Astrocyte (in vitro differentiated cells and primary cell): ENCODE results near the gene BTBD6.

Experiments
- EZH2 ChIP-seq: IDR thresholded peaks from 2 replicates; pipeline ENCODE4 v1.6.1; 2012; ENCODE audit warnings: mild to moderate bottlenecking, low read length, inconsistent platforms; ENCODE audit not compliant: insufficient read depth
- TF ChIP-seq, protein P1 (sequence below): IDR thresholded peaks from 2 replicates; pipeline ENCODE4 v1.5.1; 2011; ENCODE audit warnings: low read depth, mild to moderate bottlenecking, inconsistent platforms, low read length, moderate library complexity; ENCODE audit not compliant: insufficient read depth

DNA sequence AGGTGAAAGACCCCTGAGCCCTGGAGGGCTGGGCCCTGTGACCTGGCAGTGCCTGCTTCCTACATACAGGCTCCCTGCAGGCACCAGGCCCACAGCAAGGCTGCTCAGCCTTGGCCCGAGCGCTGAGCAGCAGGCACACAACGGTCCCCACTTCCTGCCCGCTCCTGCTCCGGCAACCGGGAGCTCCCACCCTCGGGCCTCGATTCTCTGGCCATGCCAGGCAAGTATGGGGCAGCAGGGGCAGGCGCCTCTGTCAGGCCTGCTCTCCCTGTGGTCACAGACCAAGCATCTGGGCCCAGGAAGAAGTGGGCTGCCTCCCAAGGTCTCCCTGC is 36.6 kb upstream of the BTBD6 start:
- TF ChIP-seq, protein P1, sequence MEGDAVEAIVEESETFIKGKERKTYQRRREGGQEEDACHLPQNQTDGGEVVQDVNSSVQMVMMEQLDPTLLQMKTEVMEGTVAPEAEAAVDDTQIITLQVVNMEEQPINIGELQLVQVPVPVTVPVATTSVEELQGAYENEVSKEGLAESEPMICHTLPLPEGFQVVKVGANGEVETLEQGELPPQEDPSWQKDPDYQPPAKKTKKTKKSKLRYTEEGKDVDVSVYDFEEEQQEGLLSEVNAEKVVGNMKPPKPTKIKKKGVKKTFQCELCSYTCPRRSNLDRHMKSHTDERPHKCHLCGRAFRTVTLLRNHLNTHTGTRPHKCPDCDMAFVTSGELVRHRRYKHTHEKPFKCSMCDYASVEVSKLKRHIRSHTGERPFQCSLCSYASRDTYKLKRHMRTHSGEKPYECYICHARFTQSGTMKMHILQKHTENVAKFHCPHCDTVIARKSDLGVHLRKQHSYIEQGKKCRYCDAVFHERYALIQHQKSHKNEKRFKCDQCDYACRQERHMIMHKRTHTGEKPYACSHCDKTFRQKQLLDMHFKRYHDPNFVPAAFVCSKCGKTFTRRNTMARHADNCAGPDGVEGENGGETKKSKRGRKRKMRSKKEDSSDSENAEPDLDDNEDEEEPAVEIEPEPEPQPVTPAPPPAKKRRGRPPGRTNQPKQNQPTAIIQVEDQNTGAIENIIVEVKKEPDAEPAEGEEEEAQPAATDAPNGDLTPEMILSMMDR: no peak
- TF ChIP-seq EZH2: no peak
